NCI-H2081 treated with DMSO at 0.1 percent for 48 hours (cell line): Measurements from ENCODE around the gene TBX3.

Source experiments
- DNase-seq: peaks from one replicate; lab custom pipeline; 2025; lab: John Stamatoyannopoulos, UW

TBX3 gene

DNA sequence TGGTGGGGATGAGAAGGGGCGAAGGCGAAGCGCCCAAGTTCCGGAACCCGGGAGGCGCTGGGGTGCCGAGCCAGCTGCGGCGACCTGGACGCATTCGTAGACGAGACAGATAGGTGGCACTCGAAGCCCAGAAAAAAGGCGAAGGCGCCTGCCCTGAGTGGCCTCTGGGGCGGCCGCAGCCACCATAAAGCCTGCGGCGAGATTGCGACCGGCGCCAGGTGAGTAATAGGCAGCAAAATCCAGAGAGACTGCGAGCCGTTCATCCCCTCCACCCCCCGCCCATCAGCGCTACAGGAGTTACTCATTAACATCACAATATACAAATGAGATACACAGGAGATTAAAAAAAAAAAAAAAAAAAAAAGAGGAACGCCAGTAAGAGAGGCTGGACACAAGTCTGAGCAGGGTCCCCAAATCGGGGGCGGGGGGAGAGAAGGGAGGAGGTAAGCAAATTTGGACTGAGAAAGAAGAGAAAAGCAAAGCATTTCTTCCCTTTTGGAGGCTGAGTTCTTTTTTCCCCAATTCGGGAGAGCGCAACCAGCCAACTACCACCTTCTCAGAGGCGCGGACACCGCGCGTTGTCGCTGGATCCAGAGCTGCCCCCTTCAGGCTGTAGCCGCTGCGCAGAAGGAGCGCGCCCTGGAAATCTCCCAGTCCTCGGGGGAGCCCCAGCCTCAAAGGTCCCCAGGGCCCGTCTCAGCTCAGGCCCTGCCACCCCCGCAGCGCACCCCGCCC, 15.7 kb downstream of the TBX3 start:
- no peak for DNase-seq

DNA sequence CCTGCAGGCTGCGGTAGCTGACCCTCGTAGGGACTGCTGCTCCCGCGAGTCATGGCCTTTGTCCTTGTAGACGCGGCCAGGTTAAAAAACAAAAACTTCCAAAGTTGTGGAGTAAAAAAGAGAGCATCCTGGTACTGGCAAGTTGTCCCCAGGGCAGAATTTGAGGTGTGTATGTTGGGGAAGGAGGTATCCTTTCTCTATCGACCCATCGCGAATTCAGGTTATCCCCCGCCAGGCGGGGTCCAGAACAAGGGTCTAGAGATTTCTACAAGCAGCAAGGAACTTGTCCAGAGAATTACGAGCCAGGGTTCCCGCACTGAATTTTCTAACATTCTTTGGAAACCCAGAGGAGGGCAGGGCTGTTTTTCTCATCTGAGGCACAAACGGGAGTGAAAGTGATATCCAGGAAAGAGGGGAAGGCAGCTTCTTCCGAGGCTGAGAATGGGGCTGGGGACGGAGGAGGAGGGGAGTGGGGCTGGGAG, 16.3 kb downstream of the TBX3 start:
- no peak for DNase-seq

DNA sequence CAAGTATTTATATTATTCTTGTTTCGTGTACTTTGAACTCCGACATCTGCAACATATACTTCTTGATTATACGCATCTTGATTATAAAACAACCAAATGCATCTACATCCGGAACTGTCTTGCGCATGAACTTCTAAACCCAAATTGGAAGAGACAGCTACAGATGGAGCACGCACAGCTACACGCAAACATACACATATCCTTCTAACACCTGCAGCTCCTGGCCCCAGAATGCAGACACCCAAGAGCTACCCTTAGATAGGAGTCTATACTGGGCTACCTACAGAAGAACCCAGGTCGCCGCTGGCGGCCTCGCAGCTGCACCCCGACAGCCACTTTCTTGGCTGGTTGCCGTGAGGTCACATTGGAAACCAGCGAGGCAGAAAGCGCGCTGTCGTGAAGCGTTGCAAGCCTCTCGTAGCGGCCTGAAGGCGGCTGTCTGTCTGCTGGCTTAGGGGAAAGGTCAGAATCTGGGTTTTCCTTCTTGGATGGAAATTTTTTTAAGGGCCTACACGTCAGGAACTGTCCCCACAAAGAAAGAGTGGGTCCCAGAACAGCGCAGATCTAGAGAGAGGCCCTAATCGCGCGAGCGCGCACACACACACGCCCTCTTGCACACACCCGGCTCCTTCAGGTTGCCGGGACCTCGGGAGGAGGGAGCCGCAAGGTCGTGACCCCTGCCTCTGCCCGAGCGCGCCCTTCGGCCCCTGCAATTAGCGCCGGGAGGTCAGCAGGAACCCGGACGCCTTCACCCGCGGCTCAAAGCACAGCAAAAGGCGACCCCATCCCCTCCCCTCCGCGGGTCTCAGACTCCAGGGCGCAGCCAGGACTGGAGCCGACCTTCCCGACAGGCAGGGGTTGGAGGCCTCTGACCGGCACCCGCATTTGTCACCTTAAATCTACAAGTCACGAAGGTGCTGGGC, 17.0 kb downstream of the TBX3 start:
- DNase-seq = no peak

DNA sequence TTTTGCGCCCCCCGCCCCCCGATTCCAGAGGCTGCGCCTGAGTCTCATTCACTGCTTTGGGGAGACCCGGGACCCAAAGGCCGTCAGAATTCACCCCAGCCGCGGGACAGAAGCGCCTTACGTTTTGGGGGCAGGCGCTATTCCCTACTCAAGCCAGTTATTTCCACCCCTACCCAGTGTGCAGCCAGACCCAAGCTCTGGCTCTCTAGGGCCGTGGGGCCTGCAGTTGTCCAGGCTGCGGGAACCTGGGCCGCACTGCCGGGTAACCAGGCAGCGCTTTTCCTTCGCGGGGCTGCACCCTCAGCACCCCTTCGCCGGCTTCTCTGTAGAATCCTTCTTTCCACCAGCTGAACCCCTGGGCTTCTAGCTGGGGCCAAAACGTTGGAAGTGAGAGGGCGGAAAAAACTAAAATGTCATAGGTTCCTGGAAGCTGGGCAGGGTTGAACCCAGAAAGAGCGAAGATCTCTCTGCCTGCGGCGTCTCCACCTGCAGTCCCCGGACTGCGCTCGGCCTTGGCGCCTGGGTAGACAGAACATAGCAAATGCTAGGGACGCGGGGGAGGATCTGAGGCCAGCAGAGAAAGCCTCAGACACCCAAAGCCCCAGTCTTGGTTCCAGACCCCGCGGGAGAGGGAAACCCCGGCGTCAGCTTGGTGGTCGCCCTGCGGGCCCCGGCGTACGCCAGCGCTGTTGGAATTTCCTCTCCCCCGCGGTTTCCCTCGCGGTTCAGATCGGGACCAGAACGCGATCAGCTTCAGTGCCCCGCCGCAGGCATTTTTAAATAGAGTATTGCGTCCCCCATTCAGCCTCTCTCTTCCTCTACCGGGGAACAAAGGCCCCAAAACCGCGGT, 18.3 kb downstream of the TBX3 start:
- no peak for DNase-seq

DNA sequence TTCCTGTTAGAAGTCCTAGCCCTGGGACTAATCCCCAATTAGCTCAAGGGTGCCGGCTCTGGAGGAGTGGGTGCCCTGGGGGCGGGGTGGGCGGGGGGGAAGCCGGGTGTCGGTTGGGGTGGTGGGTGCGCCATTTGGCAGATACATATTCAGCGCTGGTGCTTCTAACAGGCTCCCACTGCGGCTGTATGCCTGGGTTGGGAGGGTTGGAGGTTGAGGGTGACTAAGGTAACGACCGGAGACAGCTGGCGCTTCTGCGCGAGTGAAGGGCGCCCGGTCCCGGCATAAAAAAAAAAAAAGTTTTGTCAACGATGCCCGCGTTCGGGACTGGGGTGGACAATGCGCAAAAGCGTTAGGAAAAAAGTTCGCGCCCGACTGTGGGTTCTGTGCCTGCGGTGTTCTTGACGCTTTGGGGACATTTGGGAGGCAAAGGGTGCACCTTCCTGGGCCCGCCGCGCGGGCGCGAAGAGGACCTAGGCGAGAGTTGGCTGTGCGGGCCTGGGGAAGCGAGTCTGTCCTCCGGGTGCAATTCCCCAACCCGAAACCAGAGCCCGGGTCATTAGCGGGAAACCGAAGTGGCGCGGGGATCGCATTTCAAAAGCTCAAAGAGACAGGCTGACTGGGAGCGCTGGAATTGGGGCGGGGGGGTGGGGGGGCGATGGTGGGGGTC, 19.2 kb downstream of the TBX3 start:
- no peak for DNase-seq

DNA sequence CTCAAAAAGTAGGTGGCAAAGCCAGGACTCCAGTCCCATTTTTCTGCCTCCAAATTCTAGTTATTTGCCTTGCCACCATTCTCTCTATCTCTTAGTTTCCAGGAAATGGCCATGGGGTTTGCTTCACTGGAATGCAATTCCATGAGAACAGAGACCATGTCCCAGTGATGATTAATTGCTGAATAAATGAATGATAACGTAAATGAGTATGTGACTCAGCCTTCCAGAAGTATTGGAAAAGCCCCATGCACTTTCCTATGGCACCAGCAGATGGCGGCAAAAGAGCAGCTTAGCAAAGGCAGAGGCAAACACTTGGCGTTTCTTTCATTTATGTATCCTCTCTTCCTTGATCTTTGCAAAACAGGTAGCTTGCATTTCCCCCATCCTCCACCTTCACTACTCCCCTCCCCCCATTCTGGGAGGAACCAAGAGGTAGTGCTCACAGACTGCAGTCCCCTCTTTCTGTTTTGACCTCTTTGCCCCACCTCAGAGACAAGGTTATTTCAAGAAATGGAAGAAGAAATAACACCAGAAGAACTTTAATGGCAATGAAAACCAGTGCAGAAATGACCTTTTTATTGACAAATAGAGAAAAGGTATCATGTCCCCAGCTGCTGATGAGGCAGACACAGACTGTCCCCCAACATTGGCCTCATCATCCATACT, 21.3 kb downstream of the TBX3 start:
- DNase-seq = no peak

DNA sequence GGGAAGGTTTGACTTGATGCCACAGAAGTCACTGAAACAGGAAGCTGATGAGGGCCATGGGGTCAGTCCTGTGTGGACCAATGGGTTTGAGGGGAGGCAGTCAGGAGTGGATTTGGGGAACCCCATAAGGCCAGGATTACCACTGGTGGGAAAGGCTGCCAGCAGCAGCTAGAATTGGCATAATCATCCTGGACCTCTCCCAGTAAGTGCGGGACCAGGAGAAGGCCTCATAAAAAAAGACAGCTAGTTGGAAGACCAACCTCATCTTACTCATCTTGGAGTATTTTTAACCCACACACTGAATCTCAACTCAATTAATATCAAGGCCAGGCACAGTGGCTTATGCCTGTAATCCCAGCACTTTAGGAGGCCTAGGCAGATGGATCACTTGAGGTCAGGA, 22.7 kb downstream of the TBX3 start:
- DNase-seq = no peak

DNA sequence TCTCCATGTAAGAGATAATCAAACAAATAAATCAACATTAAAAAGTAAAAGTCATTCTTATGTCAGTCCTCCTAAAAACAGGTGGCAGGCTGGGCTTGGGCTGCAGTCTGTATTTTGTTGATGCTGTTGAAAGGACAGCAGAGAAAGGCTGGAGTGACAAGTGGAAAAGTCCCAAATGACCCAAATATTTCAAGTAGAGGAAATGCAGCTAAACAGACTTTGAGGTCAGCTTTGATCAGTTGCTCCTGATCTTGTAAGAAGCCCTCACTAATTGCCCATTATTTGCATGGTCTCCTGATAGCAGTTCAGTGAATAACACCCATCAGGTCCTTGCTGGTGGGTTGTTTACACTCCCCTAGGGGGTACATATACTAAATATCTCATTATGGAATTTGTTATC, 24.9 kb downstream of the TBX3 start:
- no peak for DNase-seq

DNA sequence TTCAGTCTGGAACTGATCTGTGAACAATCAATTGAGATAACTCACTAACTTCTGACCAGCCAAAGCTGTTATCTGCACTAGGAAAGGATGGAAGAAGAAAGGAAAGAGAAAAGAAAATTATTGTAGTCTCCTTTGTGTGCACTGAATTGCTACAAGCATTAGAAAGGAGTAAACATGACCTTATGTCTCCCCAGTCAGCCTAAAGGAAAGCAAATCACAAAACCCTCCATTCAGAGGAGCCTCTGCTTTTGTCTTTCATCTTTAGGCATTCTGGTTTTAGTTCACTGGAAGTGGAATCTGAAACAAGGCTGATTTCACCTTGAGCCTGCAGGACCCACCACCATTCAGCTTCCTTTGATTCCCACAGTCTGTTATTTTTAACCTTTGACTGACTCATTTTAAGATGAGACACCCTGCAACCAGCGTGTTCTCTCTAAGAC, 26.0 kb downstream of the TBX3 start:
- no peak for DNase-seq

DNA sequence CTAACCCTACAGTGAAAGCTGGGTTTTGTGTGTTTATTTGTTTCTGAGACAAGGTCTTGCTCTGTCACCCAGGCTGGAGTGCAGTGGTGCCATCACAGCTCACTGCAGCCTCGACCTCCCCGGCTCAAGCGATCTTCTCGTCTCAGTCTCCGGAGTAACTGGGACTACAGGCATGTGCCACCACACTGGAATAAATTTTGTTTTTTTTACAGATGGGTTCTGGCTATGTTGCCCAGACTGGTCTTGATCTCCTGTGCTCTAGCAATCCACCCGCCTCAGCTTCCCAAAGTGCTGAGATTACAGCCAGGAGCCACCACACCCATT, 26.4 kb downstream of the TBX3 start:
- DNase-seq = no peak

DNA sequence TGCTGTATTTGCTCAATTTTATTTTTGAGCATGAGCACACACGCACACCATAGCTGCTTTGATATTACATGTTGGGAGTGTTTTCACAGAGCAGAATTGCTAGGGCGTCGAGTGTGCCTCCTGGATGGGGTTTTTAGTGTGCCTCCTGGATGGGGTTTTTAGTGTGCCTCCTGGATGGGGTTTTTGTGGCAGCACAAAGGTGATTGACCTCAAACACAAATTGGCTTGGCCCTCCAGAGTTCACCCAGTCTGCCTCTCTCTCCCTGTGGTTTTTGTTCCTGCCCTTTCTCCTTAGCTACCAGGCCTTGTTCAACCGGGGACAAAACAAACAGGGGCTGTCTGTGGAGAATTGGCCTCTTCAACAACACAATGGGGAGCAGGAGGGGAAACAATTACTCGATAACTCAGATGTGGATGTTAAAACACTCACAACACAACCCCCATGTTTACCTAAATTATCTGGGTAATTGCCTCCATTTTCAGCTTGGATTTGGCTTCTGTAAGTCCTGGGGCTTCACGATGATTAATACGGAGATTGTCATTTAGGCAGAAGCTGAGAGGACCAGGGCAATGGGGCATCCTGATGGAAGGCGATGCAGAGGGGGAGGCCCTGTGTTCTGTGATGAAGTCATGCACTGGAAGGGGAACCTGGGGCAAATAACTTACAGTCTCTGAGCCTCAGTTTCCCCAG, 26.9 kb downstream of the TBX3 start:
- DNase-seq = no peak

DNA sequence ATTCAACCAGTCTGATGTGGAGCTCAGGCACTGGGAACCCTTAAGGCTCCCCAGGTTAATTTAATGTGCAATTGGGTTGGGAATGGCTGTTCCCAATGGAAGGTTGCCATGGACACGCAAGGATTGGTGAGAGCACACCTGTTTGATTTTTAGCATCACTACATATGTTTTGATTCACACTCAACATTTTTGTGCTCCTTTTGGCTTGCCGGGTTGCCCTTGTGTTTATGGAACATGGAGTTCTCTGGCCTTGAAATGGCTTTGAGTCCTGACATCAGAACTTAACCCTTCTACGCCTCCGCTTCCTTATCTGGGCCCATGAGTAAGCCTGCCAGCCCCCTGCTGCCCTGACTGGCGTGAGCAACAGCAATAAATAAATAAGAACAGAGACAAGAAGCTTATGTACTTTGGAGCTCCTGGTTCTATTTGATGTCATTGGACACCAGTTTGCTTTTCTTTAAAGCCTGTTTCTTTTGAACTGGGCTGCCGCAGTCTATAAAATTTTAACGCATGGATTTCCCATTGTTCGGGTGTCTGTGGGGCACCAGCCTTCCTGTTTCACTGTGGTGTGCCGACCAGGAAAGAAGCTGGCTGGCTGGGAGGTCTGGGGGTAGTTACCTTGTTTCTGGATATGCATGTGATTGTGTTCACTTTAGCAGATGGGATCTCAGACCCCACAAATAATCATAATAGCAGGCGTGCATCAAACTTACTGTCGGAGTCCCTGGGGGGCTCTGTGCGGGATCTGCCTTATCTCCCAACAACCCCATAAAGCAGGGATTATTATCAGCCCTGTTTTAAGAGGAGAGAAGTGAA, 27.8 kb downstream of the TBX3 start:
- DNase-seq = no peak

DNA sequence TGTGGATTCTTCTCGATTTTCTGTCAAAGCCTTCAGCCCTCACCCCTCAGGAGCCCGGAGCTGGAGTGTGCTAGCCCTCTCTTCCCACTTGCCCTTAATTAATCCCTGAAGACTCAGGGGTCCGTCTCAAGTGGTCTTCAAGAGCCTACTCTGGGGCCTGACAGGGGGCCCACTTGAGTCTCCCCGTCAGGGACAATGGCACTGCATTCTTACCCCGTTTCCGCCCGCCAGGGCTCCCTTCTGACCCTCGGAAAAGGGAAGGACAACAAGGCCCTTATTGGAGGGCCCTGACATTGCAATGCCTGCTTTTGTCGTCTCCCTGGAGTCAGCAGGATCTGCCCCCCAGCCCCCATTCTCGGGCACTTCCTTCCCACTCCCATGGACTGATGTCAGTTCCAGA, 34.4 kb downstream of the TBX3 start:
- no peak for DNase-seq

DNA sequence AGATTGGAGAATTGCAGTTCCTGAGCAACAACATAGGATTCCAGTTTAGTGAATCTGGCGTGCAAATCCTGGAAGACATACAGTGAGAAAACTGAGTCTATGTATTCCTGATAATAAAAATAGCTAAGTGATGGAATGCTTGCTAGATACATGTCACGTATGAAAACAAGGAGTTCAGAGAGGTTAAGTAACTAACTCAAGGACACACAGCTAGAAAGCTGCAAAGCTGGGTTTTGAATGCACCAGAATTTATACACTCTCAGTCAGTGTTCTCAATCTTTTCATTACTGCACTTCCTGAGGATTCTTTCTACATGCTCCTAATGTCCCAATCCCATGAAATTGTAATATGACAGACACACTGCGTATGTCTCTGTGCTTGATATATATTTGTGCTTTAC, 35.3 kb downstream of the TBX3 start:
- DNase-seq = no peak

DNA sequence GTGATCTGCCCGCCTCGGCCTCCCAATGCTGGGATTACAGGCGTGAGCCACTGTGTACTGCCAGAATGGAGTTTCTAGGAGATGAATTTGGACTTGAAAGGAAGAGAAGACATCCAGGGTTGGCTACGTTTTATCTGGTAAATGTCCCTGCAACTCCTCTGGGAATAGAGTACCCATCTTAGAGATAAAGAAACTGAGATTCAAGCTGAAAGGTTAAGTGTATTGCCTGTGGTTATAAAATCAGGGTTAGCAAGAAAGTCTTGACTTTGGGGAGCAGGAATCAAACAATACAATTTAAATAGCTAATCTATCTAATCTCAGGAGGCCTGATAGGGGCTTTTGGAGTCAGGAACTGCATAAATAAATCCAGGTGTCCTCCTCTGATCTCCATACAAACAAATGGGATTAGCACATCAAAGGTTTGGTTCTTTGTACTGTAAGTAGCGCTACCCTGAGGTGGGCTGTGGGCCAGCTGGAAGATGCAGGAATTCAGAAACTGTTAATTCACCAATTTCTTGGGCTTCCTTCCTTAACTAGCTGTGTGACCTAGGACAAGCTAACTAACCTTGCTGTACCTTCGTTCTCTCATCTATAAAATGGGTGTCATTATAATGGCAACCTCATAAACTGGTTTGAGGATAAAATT, 45.1 kb downstream of the TBX3 start:
- DNase-seq = no peak

DNA sequence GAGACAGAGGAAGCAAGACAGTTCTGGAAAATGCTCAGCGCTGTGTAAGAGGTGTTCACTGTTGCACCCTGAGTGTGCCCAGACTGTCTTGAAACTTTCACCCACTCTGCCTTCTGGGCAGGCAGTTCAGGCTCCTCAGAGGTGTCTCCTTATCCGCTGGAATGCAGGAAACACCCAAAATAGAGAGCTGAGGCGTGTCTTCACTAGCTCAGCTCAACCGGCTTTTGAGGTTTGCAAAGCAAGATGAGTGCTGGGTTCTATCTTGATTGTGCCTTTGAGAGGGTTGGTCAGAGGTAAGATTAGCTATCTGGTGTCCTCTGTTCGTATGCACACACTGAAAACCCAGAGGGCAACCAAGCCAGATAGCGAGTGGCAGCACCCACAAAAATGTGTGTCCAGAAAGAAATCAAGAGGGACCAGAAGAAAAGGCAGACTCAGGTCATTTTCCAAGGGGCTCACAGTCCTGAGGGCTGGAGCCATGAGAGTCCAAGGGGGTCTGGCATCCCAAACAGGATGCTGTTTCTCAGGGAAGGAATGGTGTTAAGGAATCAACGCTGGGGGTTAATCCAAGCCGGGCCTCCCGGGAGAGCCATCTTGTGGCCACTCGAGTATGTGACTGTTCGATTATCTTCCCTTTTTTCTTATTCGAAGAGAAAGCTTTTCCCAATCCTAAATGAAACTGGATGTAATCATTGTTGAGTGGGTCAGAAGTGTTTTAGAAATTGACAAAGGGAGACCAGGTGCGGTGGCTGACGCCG, 47.1 kb downstream of the TBX3 start:
- DNase-seq = no peak

DNA sequence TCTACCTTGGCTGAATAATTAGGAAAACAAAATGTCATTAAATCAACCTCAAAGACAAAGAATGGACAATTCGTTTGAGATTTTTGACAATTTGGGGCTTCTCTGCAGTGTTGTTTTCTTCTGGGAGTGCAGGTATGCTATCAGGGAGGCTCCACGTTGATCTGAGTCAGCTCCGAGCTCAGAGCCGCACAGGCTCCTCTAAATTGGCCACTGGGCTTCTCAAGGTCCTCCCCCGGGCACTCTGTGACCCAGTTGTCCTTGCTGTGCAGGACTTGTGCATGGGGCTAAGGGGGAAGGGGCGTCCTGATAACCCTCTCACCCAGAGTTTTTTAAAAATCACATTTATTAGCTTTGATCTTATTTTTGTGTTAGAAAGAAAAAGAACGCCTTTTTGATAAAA, 52.7 kb downstream of the TBX3 start:
- DNase-seq = no peak

DNA sequence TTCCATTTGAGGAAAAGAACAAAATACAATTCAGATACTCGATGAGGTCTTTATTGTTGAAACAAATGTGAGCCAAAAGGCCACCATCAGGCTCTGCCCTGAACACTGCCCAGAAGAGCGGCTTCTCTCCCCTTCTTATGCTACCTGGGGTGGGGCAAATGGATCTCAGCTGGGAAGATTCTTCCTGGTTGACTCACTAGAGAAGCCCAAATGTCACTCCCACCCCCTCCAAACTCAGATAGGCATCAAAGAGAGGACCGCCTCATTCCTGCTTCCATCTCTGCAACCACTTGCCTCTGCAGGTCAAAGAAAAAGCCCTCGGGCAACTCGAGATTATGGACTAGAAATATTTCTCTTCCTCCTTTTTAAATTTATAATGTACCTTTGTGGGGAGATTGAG, 55.8 kb downstream of the TBX3 start:
- no peak for DNase-seq

DNA sequence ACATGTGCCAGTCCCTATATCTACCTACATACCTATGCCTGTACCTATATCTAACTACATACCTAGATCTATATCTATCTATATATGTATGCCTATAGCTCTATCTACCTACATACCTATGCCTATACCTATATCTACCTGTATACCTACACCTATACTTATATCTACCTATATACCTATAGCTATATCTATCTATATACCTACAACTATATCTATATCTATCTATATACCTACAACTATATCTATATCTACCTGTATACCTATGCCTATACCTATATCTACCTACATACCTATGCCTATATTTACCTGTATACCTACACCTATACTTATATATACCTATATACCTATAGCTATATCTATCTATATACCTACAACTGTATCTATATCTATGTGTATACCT, 56.6 kb downstream of the TBX3 start:
- DNase-seq = no peak
